MM.1S (cell line): Measurements from ENCODE around the gene MYOF.

ENCODE experiments used
- DNase-seq: peaks from one replicate; pipeline ENCODE4 v3.0.0-alpha.2; 2015
- H2AFZ ChIP-seq: fragments of 300-600 bp; sonication (generic); 2 replicates; pipeline ENCODE4 v1.6.0; 2016; ENCODE audit warnings: antibody characterized with exemption, low read length
- H3F3A ChIP-seq: fragments of 300-600 bp; sonication (generic); 2 replicates; pipeline ENCODE4 v1.6.1; 2016; ENCODE audit warnings: mild to moderate bottlenecking, antibody characterized with exemption, low read length, moderate library complexity, mixed read lengths; ENCODE audit not compliant: insufficient read depth
- H3K27ac ChIP-seq: fragments of 300-600 bp; sonication (generic); 2 replicates; pipeline ENCODE4 v1.5.1; 2016; ENCODE audit warnings: mild to moderate bottlenecking, low read length
- H3K27me3 ChIP-seq: fragments of 300-600 bp; sonication (generic); replicated peaks from 2 replicates; pipeline ENCODE4 v1.6.0; 2016; ENCODE audit warnings: low read length; ENCODE audit not compliant: insufficient read depth
- H3K36me3 ChIP-seq: fragments of 300-600 bp; sonication (generic); replicated peaks from 2 replicates; pipeline ENCODE4 v1.6.1; 2016; ENCODE audit warnings: mild to moderate bottlenecking, low read length, mixed read lengths; ENCODE audit not compliant: insufficient read depth
- H3K4me1 ChIP-seq: fragments of 300-600 bp; sonication (generic); 2 replicates; pipeline ENCODE4 v1.6.1; 2016; ENCODE audit warnings: low read length, mixed read lengths
- H3K4me2 ChIP-seq: fragments of 300-600 bp; sonication (generic); 2 replicates; pipeline ENCODE4 v1.6.0; 2016; ENCODE audit warnings: low read depth, low read length
- H3K4me3 ChIP-seq: fragments of 300-600 bp; sonication (generic); 2 replicates; pipeline ENCODE4 v1.5.1; 2016; ENCODE audit warnings: low read length, mixed read lengths
- H3K79me2 ChIP-seq: fragments of 300-600 bp; sonication (generic); 2 replicates; pipeline ENCODE4 v1.6.1; 2016; ENCODE audit warnings: mixed run types, low read length, mixed read lengths
- H3K9ac ChIP-seq: fragments of 300-600 bp; sonication (generic); 2 replicates; pipeline ENCODE4 v1.6.1; 2016; ENCODE audit warnings: low read length, mixed read lengths
- H3K9me2 ChIP-seq: fragments of 300-600 bp; sonication (generic); replicated peaks from 2 replicates; pipeline ENCODE4 v1.6.1; 2016; ENCODE audit warnings: mild to moderate bottlenecking, low read length, mixed read lengths; ENCODE audit not compliant: insufficient read depth
- H3K9me3 ChIP-seq: fragments of 300-600 bp; sonication (generic); replicated peaks from 2 replicates; pipeline ENCODE4 v1.6.1; 2016; ENCODE audit warnings: mild to moderate bottlenecking, low read length, mixed read lengths; ENCODE audit not compliant: insufficient read depth
- H4K20me1 ChIP-seq: fragments of 300-600 bp; sonication (generic); 2 replicates; pipeline ENCODE4 v1.6.1; 2016; ENCODE audit warnings: mild to moderate bottlenecking, low read length, moderate library complexity, mixed read lengths; ENCODE audit not compliant: insufficient read depth
- CTCF ChIP-seq: fragments of 300-600 bp; sonication (generic); IDR thresholded peaks from 2 replicates; pipeline ENCODE4 v1.5.1; 2016; ENCODE audit warnings: antibody characterized with exemption, low read length, mixed read lengths
- EZH2 ChIP-seq: fragments of 300-600 bp; sonication (generic); optimal IDR thresholded peaks from 2 replicates; pipeline ENCODE3; 2017; ENCODE audit warnings: low read depth, mild to moderate bottlenecking, antibody characterized with exemption, low read length, mixed read lengths
- EZH2phosphoT487 ChIP-seq: fragments of 300-600 bp; sonication (generic); IDR thresholded peaks from 2 replicates; pipeline ENCODE4 v1.6.1; 2018; ENCODE audit warnings: antibody characterized with exemption, low read length

Gene MYOF

GRCh38 chr10:93503075-93503474 is 20.9 kb upstream of the MYOF start:
- H3K4me1 ChIP-seq = peaks cover 18% of the 10 kb centered on the region
- peak overlapping the region; percentile 47 for H3K27ac ChIP-seq
- peaks cover 3% of the 10 kb centered on the region; the same call in 1 of the 2 replicates for H3K36me3 ChIP-seq
- H2AFZ ChIP-seq = 0 out of 2 replicates have a peak overlapping the region, but pooled peaks have one; percentile 17
- no peaks in the 10 kb centered on the region for H3K27me3 ChIP-seq
- TF ChIP-seq EZH2 = no peak
- TF ChIP-seq CTCF = no peak
- TF ChIP-seq EZH2phosphoT487 = no peak
- DNase-seq = peak; percentile 81
- H3K9me2 ChIP-seq = no peaks in the 10 kb centered on the region
- H3F3A ChIP-seq = peaks cover 15% of the 10 kb centered on the region
- H3K4me3 ChIP-seq = peak overlapping the region; percentile 24; the same call in 1 of the 2 replicates
- no peaks in the 10 kb centered on the region for H3K9me3 ChIP-seq
- no peak overlapping the region; the same call in 1 of the 2 replicates for H3K9ac ChIP-seq
- no peaks in the 10 kb centered on the region for H4K20me1 ChIP-seq
- peaks cover 21% of the 10 kb centered on the region for H3K79me2 ChIP-seq
- H3K4me2 ChIP-seq = peak overlapping the region; percentile 53

- Histone ChIP-seq H3K4me2 (peak overlapping the region; percentile 16; the same call in 1 of the 2 replicates), H3K9ac (no peak overlapping the region), H3K36me3 (peaks cover 3% of the 10 kb centered on the region; the same call in 1 of the 2 replicates), H3K27me3 (no peaks in the 10 kb centered on the region), H3K4me1 (peaks cover 18% of the 10 kb centered on the region), H3K79me2 (peaks cover 29% of the 10 kb centered on the region), H3K9me3 (no peaks in the 10 kb centered on the region), H3K4me3 (no peak overlapping the region), H3K27ac (no peak overlapping the region), H3K9me2 (no peaks in the 10 kb centered on the region), H4K20me1 (no peaks in the 10 kb centered on the region), H3F3A (peaks cover 15% of the 10 kb centered on the region), H2AFZ (no peak overlapping the region)
- TF ChIP-seq EZH2 (no peak), EZH2phosphoT487 (no peak), CTCF (no peak)
- no peak for DNase-seq
Observed at GRCh38 chr10:93501650-93502049, 19.5 kb upstream of the MYOF start.

- H3K27ac ChIP-seq = no peak overlapping the region
- H4K20me1 ChIP-seq = no peaks in the 10 kb centered on the region
- H2AFZ ChIP-seq = no peak overlapping the region
- H3K4me1 ChIP-seq = peaks cover 12% of the 10 kb centered on the region
- DNase-seq = no peak
- H3F3A ChIP-seq = peaks cover 12% of the 10 kb centered on the region
- H3K9me2 ChIP-seq = no peaks in the 10 kb centered on the region
- H3K9me3 ChIP-seq = no peaks in the 10 kb centered on the region
- no peaks in the 10 kb centered on the region for H3K27me3 ChIP-seq
- TF ChIP-seq EZH2 (no peak), EZH2phosphoT487 (no peak), CTCF (no peak)
- no peak overlapping the region for H3K4me3 ChIP-seq
- peaks cover 25% of the 10 kb centered on the region for H3K79me2 ChIP-seq
- no peaks in the 10 kb centered on the region for H3K36me3 ChIP-seq
- H3K9ac ChIP-seq = no peak overlapping the region
- H3K4me2 ChIP-seq = no peak overlapping the region
Observed at GRCh38 chr10:93498166-93498565, 16.0 kb upstream of the MYOF start.
